DOHH2 (cell line): ENCODE results near the gene MRPL36.

Experiments used
- H3F3A ChIP-seq: fragments of 200-600 bp; sonication (generic), shearing (Covaris generic); 2 replicates; pipeline ENCODE4 v1.6.0; 2016; ENCODE audit warnings: antibody characterized with exemption, mild to moderate bottlenecking; ENCODE audit not compliant: control insufficient read depth, insufficient read depth
- H3K27ac ChIP-seq: fragments of 200-600 bp; sonication (generic); 2 replicates; pipeline ENCODE4 v1.5.1; 2014; ENCODE audit warnings: low read depth, mild to moderate bottlenecking, low read length, moderate library complexity
- H3K27me3 ChIP-seq: fragments of 200-600 bp; sonication (generic); 2 replicates; pipeline ENCODE4 v1.6.1; 2014; ENCODE audit warnings: mild to moderate bottlenecking, low read length, mixed read lengths; ENCODE audit not compliant: control insufficient read depth
- H3K36me3 ChIP-seq: fragments of 200-600 bp; sonication (generic); 2 replicates; pipeline ENCODE4 v1.6.1; 2014; ENCODE audit warnings: mild to moderate bottlenecking, low read length, moderate library complexity, mixed read lengths; ENCODE audit not compliant: control insufficient read depth
- H3K4me1 ChIP-seq: fragments of 200-600 bp; sonication (generic); 2 replicates; pipeline ENCODE4 v1.6.1; 2014; ENCODE audit warnings: mild to moderate bottlenecking, low read length, mixed read lengths; ENCODE audit not compliant: control insufficient read depth
- H3K4me2 ChIP-seq: fragments of 200-600 bp; sonication (generic); 2 replicates; pipeline ENCODE4 v1.6.0; 2014; ENCODE audit warnings: mild to moderate bottlenecking, low read length, moderate library complexity
- H3K4me3 ChIP-seq: fragments of 200-600 bp; sonication (generic); 2 replicates; pipeline ENCODE4 v1.5.1; 2014; ENCODE audit warnings: mild to moderate bottlenecking, low read length, mixed read lengths
- H3K79me2 ChIP-seq: fragments of 200-600 bp; sonication (generic); 2 replicates; pipeline ENCODE4 v1.6.1; 2014; ENCODE audit warnings: mild to moderate bottlenecking, low read length, mixed read lengths; ENCODE audit not compliant: control insufficient read depth
- H3K9me2 ChIP-seq: fragments of 200-600 bp; sonication (generic); replicated peaks from 2 replicates; pipeline ENCODE4 v1.6.1; 2014; ENCODE audit warnings: mild to moderate bottlenecking, low read length, mixed read lengths; ENCODE audit not compliant: control insufficient read depth
- H3K9me3 ChIP-seq: fragments of 200-600 bp; sonication (generic); 2 replicates; pipeline ENCODE4 v1.6.1; 2014; ENCODE audit warnings: antibody characterized with exemption, low read length, mixed read lengths; ENCODE audit not compliant: control insufficient read depth, insufficient read depth
- H4K20me1 ChIP-seq: fragments of 200-600 bp; sonication (generic); 2 replicates; pipeline ENCODE4 v1.6.0; 2014; ENCODE audit warnings: low read depth, mild to moderate bottlenecking, antibody characterized with exemption, low read length, moderate library complexity; ENCODE audit not compliant: control insufficient read depth, insufficient read depth
- CTCF ChIP-seq: fragments of 200-600 bp; sonication (generic); IDR thresholded peaks from one replicate; pipeline ENCODE4 v1.5.1; 2014; ENCODE audit warnings: antibody characterized with exemption, mild to moderate bottlenecking, low read depth, low read length; ENCODE audit not compliant: poor library complexity, severe bottlenecking
- EZH2phosphoT487 ChIP-seq: fragments of 200-600 bp; sonication (generic); IDR thresholded peaks from 2 replicates; pipeline ENCODE4 v1.6.1; 2017; ENCODE audit warnings: borderline replicate concordance, mild to moderate bottlenecking, antibody characterized with exemption, low read length, moderate library complexity, mixed read lengths

The MRPL36 gene

DNA sequence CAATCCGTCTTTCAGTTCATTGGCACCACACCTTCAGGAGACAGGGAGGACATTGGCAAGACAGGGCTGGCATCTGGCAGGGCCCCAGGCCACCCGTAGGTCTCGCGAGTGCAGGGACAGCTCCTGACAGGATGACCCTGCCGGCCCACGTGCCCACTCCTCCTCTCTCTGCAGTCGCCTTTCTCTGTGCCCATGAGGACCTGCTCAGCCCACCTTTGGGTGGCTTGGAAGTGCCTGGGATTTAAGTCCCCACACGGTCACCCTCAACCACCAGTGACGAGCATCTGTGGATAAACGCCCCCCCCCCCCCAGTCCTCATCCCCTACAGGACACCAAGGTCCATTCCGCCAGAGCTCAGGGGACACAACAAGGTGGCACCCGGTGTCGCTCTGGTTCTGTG lies 4.1 kb downstream of the MRPL36 start:
- Histone ChIP-seq H3F3A (peaks cover 31% of the 10 kb centered on the region), H3K36me3 (peaks cover 66% of the 10 kb centered on the region), H3K4me2 (no peak overlapping the region), H4K20me1 (no peaks in the 10 kb centered on the region; the same call in 1 of the 2 replicates), H3K9me3 (no peaks in the 10 kb centered on the region), H3K4me3 (no peak overlapping the region), H3K27ac (no peak overlapping the region), H3K9me2 (no peaks in the 10 kb centered on the region), H3K4me1 (peaks cover 81% of the 10 kb centered on the region), H3K79me2 (peaks cover 57% of the 10 kb centered on the region), H3K27me3 (no peaks in the 10 kb centered on the region)
- TF ChIP-seq EZH2phosphoT487 = no peak
- TF ChIP-seq CTCF = no peak

DNA sequence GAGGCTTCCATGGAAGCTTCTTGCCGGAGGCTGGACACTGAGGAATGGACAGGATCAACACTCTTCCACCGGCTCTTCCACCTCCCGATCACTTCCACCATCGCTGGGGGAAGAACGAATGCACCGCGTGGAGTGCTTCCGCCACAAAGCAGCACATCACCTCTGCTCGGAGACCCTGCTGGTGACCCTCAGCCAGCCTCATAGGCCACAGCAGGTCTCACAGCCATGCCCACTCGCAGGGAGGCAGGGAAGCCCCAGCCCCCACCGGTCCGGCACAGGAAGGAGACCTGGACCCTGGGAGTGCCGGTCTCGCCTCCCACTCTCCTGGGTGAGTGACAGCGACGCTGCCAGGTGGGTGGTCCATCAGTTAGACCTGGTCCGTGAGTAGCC lies 4.7 kb downstream of the MRPL36 start:
- H3K27me3 ChIP-seq = no peaks in the 10 kb centered on the region

GRCh38 chr5:1793966-1794900 lies 5.4 kb downstream of the MRPL36 start:
- H4K20me1 ChIP-seq = no peaks in the 10 kb centered on the region; the same call in 1 of the 2 replicates
- TF ChIP-seq EZH2phosphoT487 (no peak), CTCF (no peak)
- no peaks in the 10 kb centered on the region for H3K9me2 ChIP-seq
- H3K79me2 ChIP-seq = peaks cover 46% of the 10 kb centered on the region
- H3K9me3 ChIP-seq = no peaks in the 10 kb centered on the region
- H3K36me3 ChIP-seq = peaks cover 61% of the 10 kb centered on the region
- H3K4me1 ChIP-seq = peaks cover 94% of the 10 kb centered on the region
- H3K27ac ChIP-seq = peak overlapping the region; percentile 87
- peaks cover 32% of the 10 kb centered on the region for H3F3A ChIP-seq
- H3K27me3 ChIP-seq = no peaks in the 10 kb centered on the region
- H3K4me2 ChIP-seq = peak overlapping the region; percentile 78
- peak overlapping the region; percentile 67 for H3K4me3 ChIP-seq

More for the DNA sequence above, 4.7 kb downstream of the MRPL36 start:
- Histone ChIP-seq H3K4me2 (no peak overlapping the region), H3K79me2 (peaks cover 51% of the 10 kb centered on the region), H3K9me2 (no peaks in the 10 kb centered on the region), H3K9me3 (no peaks in the 10 kb centered on the region), H3K27ac (no peak overlapping the region), H3K4me3 (no peak overlapping the region), H3F3A (peaks cover 32% of the 10 kb centered on the region), H3K36me3 (peaks cover 64% of the 10 kb centered on the region), H4K20me1 (no peaks in the 10 kb centered on the region; the same call in 1 of the 2 replicates), H3K4me1 (peaks cover 87% of the 10 kb centered on the region)
- TF ChIP-seq EZH2phosphoT487 (no peak), CTCF (no peak)
